HFFc6 (cell line): ENCODE measurements around the gene PDE6B. TPM values are rescaled to one million over a fixed set of nuclear protein-coding genes. Genes with fewer than 3 reads are reported as not detected.

Source experiments
- DNase-seq: peaks from one replicate; pipeline ENCODE4 v3.0.0-alpha.2; 2018
- H3K27ac Mint-ChIP-seq: 2 replicates; pipeline ENCODE4 v1.8.0; 2020; ENCODE audit warnings: mild to moderate bottlenecking, mixed read lengths
- H3K27me3 Mint-ChIP-seq: 2 replicates; pipeline ENCODE4 v1.8.0; 2021; ENCODE audit warnings: mild to moderate bottlenecking, moderate library complexity, mixed read lengths; ENCODE audit not compliant: insufficient read depth
- H3K36me3 Mint-ChIP-seq: 2 replicates; pipeline ENCODE4 v1.8.0; 2021; ENCODE audit warnings: low read depth, mixed read lengths
- H3K4me1 Mint-ChIP-seq: 2 replicates; pipeline ENCODE4 v1.8.0; 2020; ENCODE audit warnings: low read depth, mixed read lengths
- H3K4me3 Mint-ChIP-seq: 2 replicates; pipeline ENCODE4 v1.8.0; 2020; ENCODE audit warnings: mild to moderate bottlenecking, moderate library complexity, mixed read lengths
- H3K9me3 Mint-ChIP-seq: 2 replicates; pipeline ENCODE4 v1.8.0; 2020; ENCODE audit warnings: mild to moderate bottlenecking, mixed read lengths
- total RNA-seq, 6 experiments: library from RNA; stranded (reverse); fragmentation: NEBNext Ultra II Directional; extraction: Animal tissue kit (Norgen Biotek cat#: 25700); gene quantifications; 2 replicates in 1 of 6; 3 replicates in 5 of 6; pipeline ENCODE4 v1.2.3, GENCODE V29; 2021
- TF ChIP-seq, protein P1 (sequence below): fragments of 200-600 bp; sonication (generic); IDR thresholded peaks from 2 replicates; pipeline ENCODE4 v1.5.0; 2021; ENCODE audit warnings: antibody characterized with exemption, mild to moderate bottlenecking

Gene PDE6B
- total RNA-seq, 6 experiments from 2014 or later = not detected

GRCh38 chr4:675980-676870 is 50.9 kb downstream of the PDE6B start:
- Mint-ChIP-seq H3K4me3 (no peak overlapping the region; the same call in 1 of the 2 replicates), H3K36me3 (peaks cover 12% of the 10 kb centered on the region), H3K27ac (no peak overlapping the region), H3K4me1 (peaks cover 9% of the 10 kb centered on the region), H3K9me3 (no peaks in the 10 kb centered on the region), H3K27me3 (no peaks in the 10 kb centered on the region)
- TF ChIP-seq, protein P1, sequence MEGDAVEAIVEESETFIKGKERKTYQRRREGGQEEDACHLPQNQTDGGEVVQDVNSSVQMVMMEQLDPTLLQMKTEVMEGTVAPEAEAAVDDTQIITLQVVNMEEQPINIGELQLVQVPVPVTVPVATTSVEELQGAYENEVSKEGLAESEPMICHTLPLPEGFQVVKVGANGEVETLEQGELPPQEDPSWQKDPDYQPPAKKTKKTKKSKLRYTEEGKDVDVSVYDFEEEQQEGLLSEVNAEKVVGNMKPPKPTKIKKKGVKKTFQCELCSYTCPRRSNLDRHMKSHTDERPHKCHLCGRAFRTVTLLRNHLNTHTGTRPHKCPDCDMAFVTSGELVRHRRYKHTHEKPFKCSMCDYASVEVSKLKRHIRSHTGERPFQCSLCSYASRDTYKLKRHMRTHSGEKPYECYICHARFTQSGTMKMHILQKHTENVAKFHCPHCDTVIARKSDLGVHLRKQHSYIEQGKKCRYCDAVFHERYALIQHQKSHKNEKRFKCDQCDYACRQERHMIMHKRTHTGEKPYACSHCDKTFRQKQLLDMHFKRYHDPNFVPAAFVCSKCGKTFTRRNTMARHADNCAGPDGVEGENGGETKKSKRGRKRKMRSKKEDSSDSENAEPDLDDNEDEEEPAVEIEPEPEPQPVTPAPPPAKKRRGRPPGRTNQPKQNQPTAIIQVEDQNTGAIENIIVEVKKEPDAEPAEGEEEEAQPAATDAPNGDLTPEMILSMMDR = no peak
- DNase-seq = no peak

GRCh38 chr4:676871-677235 is 51.5 kb downstream of the PDE6B start:
- Mint-ChIP-seq H3K27ac (no peak overlapping the region), H3K4me1 (peaks cover 9% of the 10 kb centered on the region), H3K9me3 (no peaks in the 10 kb centered on the region), H3K27me3 (no peaks in the 10 kb centered on the region), H3K36me3 (peaks cover 8% of the 10 kb centered on the region), H3K4me3 (no peak overlapping the region)
- no peak for DNase-seq
- TF ChIP-seq, protein P1 = no peak

GRCh38 chr4:677431-678293 is 52.3 kb downstream of the PDE6B start:
- no peaks in the 10 kb centered on the region for H3K27me3 Mint-ChIP-seq
- no peak overlapping the region for H3K27ac Mint-ChIP-seq
- no peak overlapping the region for H3K4me3 Mint-ChIP-seq
- TF ChIP-seq, protein P1 = no peak
- H3K4me1 Mint-ChIP-seq = peaks cover 9% of the 10 kb centered on the region
- H3K9me3 Mint-ChIP-seq = no peaks in the 10 kb centered on the region
- no peak for DNase-seq
- H3K36me3 Mint-ChIP-seq = peaks cover 8% of the 10 kb centered on the region

DNA sequence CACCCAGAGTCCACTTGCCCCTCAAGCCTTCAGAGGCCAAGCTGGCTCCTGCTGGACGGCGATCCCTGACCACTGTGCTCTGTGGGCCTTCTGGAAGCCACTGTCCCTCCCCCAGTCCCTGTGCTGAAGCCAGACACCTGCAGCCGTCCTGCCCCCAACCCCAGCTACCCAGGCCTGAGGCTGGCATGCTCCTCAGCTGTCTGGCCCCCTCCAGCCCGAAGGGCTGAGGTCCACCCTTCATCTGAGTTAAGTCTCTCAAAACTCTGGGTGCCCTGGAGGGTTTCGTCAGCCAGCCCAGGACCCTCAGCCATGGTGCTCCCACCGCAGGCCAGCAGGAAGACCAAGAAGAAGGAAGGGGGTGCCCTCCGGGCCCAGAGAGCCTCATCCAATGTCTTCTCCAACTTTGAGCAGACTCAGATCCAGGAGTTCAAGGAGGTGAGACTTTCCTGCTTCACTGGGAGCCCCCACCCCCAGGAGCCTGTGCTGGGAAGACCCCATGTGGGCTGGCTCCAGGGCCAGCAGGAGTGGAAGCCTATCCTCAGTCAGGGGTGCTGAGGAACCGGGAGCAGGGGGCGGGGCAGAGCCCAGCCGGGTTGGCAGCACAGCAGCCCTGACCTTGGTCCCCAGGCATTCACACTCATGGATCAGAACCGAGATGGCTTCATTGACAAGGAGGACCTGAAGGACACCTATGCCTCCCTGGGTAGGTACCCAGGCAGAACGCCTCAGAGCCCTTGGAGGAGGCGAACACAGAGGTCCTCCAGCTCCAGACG is 53.1 kb downstream of the PDE6B start:
- Mint-ChIP-seq H3K36me3 (peaks cover 1% of the 10 kb centered on the region), H3K27me3 (no peaks in the 10 kb centered on the region), H3K9me3 (no peaks in the 10 kb centered on the region), H3K4me3 (no peak overlapping the region), H3K4me1 (peaks cover 2% of the 10 kb centered on the region), H3K27ac (no peak overlapping the region)
- TF ChIP-seq, protein P1 = no peak
- DNase-seq = no peak

DNA sequence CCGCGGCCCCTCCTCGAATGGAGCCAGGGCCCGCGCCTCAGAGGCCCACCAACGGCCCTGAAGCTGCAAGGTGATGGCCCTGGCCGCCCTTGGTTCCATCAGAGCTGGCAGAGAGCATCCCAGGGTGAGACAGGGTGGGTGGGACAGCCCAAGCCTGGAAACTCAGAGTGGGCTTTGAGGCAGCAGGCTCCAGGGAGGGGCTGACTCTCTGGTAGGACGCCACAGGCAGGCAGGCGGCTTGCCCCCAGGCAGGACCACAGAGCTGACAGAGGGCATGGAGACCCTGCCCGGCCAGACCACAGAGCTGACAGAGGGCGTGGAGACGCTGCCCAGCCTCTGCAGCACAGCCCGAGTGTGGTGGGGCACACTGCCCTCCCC is 53.7 kb downstream of the PDE6B start:
- no peak overlapping the region for H3K27ac Mint-ChIP-seq
- DNase-seq = no peak
- no peaks in the 10 kb centered on the region for H3K9me3 Mint-ChIP-seq
- TF ChIP-seq, protein P1 = no peak
- H3K4me1 Mint-ChIP-seq = no peaks in the 10 kb centered on the region
- H3K27me3 Mint-ChIP-seq = no peaks in the 10 kb centered on the region
- no peak overlapping the region for H3K4me3 Mint-ChIP-seq
- no peaks in the 10 kb centered on the region for H3K36me3 Mint-ChIP-seq
